Sciatic nerve (tissue), 2 donors: Measurements from ENCODE around the gene ASTL. TPM values are rescaled to one million over a fixed set of nuclear protein-coding genes. Genes with fewer than 3 reads are reported as not detected.

Experiments
- ATAC-seq: fragments of 200-7000 bp; cut with Tn5 transposase; one replicate; pipeline ENCODE4 v1.9.1; 2020; ENCODE audit warnings: mild to moderate bottlenecking, moderate library complexity
- DNase-seq: peaks from one replicate; pipeline ENCODE4 v3.0.0-alpha.2; 2020; ENCODE audit warnings: low spot score
- intact Hi-C: fragments of 100-400 bp; cut with DNase I; formaldehyde crosslinking; loops from one replicate; pipeline ENCODE4 v1.14.2; 2022
- total RNA-seq: library from RNA; stranded (reverse); fragmentation: NEBNext Ultra II Directional; extraction: Animal tissue kit (Norgen Biotek cat#: 25700); gene quantifications from one replicate; pipeline ENCODE4 v1.2.1, GENCODE V29; 2021
- donor health status: DM: no; HTN: no; CAD: no.
- donor health status: DM: no; HTN: no; CAD: no.

Gene ASTL
- total RNA-seq, 1 donor from 2014 or later, result 0.31 TPM

DNA sequence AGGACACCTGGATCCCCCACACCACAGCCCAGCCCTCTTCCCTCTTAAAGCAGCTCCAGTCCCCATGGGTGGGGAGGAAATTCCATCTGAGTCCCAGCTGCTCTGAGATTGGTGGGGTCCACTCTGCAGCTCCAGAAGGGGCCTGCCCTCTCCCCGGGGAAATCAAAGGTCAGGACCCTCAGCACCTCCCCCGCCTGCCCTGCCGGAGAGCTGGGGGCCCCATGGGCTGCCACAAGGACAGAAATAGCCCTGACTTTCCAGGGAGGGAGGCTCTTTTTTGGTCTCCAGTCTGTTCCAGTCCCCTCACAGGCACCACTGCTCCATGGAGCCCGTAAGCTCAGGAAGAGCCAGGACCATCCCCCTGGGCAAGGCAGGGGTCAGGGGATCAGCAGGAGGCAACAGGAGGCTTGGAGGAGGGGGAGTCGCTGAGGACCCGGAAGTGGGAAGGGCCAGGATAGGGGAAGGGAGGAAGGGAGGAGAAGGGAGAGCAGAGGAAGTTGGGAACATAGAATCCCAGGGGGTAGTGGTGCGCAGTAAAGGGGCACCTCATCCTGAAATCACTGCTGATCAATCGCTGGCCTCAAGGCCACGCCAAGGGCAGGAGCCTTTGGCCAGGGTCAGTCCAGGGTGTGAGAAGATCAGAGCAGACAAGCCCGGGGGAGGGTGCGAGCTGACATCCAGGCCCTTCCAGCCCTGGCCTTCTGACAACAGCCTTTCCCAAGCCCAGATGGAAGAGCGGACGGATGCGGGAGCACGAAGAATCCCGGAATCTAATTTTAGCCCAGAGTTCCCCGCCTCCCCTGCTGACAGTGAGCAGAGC lies 29.6 kb downstream of the ASTL start:
- intact Hi-C loops, result no loop called here
- ATAC-seq (peak; percentile 63), DNase-seq (no peak)

DNA sequence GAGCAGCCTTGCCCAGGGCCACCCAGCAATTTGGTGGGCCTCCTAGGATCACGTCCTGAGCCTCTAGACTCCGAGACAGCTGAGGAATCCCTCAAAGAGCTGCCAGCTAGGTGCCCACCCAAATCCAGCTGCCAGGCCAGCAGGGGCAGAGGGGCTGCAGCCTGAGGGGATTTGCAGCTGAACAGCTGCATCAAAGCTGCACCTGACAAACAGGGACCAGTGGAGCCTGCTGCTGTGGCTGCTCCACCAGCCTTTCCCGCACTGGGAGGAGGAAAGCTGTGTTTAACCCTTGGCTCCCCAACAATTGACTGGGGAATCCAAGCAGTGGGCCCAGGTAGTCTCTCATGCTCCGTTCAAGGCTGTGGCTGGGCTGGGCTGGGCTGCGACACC lies 30.2 kb downstream of the ASTL start:
- DNase-seq (no peak), ATAC-seq (no peak)
- intact Hi-C loops, result no loop called here

DNA sequence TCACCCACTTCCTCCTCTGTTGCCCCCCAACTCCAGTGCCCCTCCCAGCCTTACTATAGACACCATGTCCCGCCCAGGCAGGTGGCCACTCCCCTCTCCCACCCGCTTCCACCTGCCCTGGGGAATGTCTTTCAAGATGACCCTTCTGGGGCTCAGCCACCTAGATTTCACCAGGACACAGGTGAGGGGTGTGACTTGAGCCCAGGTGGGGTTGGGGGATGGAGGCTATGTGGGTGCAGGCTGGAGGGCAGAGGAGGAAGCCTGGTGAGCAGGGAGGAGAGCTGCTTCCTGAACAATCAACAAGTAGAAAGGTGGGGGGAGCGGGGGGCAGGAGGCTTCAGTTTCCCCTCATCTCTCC lies 30.6 kb downstream of the ASTL start:
- intact Hi-C loops, result no loop called here
- ATAC-seq (no peak), DNase-seq (no peak)

DNA sequence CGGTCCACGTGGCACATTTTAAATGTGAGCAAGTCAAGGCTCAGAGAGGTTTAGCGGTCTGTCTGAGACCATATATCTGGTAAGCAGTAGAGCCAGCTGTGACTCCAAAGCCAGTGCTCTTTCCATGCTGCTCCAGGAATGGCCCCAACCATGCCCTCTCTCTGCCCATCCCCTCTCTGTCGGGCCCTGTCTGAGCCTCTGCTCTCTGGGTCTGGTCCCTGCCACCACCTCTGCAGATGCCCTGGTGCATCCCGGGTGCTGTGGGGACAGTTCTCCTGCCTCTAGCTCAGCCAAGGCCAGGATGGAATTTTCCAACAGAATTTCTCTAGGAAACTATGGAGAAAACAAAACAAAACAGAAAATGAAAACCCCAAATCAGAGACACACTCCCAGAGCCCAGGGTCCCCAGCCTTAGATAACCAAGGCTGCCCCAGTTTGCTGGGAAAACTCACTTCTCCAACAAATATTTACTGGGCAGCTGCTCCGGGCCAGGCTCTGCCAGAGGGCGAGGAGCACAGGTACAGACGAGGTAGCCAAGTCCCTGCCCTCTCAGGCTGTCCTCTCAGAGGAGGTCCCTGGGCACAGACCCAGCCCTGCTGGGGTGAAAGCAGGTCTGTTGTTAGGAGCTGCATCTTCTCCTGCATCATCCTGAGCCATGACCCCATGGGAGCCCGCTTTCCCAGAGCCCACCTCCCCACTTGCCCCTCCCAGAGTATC lies 31.2 kb downstream of the ASTL start:
- intact Hi-C loops, result no loop called here
- DNase-seq (no peak), ATAC-seq (no peak)

DNA sequence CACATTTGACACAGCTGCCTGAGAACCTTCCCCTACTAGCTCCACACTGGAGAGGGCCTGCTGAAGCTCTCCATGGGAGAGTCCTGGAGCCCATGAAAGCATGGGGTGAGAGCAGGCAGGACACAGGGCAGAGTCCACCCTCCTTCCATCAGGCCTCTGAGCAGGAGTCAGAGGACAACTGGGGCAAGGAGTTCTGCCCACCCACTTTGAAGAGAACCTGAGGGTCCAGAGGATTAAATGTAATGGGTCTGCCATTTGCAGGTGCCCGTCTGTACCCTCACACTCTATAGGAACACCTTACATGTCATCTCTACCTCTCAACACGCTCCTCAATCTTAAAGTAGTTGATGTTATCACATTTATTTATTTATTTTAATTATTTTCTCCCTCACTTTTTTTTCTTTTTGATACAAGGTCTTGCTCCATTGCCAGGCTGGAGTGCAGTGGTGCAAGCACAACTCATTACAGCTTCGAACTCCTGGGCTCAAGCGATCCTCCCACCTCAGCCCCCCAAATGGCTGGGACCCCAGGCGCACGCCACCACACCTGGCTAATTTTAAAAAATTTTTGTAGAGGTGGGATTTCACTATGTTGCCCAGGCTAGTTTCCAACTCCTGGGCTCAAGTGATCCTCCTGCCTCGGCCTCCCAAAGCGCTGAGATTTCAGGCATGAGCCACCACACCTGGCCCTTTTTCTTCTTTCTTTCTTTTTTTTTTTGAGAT lies 32.1 kb downstream of the ASTL start:
- intact Hi-C loops, result no loop called here
- ATAC-seq, result no peak
- DNase-seq, result no peak

DNA sequence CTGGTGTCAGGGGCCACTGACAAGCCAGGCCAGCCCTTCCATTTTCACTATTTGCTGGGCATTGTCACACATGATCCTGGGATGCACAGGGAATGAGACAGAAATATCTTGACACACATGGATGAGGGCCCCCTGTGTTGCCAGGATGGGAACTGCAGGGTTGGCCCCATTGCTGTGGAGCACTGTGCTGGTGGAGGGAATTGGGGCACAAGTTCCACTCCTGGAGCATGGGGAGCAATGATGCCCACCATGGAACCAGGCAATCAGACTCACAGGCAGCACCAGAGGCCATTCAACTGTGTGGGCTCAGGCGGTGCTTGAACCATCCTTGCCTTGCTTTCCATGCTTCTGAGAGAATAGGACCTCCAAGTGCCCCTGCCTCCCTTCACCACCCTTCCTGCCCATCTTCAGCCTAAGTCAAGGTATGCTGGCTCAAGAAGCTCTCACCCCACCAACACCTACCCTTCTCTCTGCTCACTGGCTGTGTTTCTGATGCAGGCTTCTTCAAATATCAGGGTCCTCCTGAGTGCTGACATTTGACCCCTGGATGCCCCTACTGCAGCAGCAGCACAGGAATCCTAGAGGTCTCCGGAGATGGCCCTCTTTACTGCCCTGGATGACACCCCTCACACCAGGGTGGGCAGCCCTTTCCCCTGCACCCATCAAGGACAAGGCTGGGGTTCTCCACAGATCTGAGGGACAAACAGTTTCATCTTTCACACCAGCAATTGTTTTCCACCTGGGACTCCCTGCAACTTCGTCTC lies 33.0 kb downstream of the ASTL start:
- intact Hi-C loops, result no loop called here
- DNase-seq (peak; percentile 37), ATAC-seq (no peak)

DNA sequence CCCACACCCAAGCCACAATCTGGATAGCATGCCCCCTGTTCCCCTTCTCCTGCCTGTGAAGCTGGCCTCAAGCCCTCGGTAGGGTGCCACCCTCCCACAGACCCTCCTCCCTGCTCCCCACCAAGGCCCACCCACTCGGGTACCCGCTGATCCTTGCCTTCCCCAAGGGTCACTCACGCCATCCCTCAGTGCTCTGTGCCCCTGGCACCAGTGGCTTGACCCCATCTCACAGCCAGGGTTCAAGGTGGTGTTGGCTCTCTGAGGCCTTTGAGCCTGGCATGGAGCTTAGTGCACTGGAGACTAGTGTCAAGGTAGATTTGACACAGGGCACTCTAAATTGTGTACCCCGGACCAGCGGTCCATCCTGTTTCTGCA lies 33.8 kb downstream of the ASTL start:
- DNase-seq (peak; percentile 44), ATAC-seq (no peak)
- intact Hi-C loops, result no loop called here

DNA sequence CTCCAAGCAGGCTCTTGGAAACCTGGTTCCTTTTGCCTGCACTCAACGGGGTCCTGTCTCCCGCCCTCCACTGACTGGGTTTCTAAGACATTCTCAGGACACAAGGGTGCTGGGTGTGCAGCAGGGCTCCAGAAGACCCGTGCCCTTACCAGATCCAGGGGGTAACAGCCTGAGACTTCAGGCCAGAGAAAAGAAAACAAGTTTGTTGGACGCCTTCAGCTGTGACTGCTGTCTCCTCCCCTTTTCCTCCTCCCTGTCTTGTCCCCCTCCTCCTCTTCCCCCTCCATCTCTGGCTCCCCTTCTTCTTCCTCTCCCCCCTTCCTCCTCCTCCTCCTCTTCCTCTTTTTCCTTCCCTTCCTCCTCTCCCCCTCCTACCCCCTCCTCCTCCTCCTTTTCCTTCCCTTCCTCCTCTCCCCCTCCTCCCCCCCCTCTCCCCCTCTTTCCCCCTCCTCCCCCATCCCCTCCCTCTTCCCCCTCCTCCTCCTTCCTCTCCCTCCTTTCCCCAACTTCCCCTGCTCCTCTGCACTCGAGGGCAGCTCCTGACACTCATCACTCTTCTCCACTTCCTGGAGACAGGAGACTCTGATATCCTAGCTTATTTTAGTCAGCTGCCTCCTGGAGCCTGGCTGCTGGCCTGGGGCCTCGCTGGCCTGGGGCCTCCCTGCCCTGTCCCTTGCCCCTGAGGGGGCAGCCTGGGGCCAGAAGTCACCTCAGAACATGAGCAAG lies 34.4 kb downstream of the ASTL start:
- ATAC-seq (no peak), DNase-seq (peak; percentile 25)
- intact Hi-C loops, result no loop called here

DNA sequence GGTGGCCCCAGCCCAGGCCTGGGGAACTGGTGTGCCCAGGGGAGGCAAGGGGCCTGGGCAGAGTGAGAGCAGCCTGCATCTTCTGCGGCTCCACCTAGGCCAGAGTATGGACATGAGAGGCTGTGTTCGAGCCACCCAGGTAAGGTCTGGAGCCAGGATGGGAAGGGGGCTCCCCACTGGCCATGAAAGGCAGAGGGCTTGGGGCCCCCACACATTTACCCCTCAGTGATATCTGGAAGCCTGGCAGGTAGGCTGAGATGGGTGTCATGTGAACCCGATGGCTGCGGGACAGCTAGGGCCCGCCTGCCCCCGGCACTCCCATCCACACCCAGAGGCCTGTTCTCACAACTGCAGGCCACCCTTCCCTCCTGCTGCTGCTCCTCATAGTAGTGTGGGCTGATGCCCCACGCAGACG lies 35.1 kb downstream of the ASTL start:
- ATAC-seq (no peak), DNase-seq (peak; percentile 19)
- intact Hi-C loops, result no loop called here

DNA sequence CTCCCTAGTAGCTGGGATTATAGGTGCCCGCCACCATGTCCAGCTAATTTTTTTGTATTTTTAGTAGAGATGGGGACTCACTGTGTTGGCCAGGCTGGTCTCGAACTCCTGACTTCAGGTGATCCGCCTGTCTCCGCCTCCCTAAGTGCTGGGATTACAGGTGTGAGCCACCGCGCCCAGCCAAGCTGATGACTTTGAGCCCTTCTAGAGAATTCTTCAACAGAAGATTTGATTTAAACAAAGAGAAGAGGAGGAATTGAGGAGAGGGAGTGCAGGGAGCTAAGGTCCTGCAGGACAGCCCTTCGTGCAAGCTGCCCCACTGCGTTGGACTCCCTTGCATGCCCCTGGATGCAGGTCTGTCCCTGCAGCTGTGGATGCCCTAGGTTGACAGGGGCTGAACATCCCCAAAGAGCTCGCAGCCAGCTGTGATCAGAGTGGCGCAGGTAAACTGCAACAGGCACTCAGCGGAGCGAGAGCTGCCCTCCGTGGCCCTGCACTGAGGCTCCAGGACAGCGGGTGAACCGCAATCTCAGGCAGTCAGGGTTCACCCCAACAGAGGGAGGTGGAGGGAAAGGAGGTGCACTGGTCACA lies 35.6 kb downstream of the ASTL start:
- ATAC-seq, result no peak
- peak; percentile 33 for DNase-seq
- intact Hi-C loops, result no loop called here

DNA sequence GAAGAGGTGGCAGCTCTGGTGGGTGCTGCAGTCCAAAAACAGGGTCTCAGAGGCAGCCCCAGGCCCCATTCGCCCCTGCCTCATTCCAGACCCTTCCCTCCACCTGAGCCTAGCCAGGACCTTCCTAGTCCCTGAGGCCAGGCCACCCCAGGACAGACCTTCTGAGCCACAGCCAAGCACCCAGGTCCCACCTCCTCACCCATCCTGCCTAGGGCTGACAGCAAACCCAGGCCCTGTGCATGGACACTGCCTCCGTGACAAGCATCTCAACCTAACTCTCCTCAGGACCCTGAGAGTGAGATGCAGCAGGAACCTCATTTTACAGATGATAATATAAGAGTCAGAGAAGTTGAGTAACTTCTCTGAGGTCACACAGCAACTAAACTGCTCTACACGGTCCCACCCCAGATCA lies 37.4 kb downstream of the ASTL start:
- no peak for ATAC-seq
- DNase-seq, result peak; percentile 27
- intact Hi-C loops, result no loop called here

DNA sequence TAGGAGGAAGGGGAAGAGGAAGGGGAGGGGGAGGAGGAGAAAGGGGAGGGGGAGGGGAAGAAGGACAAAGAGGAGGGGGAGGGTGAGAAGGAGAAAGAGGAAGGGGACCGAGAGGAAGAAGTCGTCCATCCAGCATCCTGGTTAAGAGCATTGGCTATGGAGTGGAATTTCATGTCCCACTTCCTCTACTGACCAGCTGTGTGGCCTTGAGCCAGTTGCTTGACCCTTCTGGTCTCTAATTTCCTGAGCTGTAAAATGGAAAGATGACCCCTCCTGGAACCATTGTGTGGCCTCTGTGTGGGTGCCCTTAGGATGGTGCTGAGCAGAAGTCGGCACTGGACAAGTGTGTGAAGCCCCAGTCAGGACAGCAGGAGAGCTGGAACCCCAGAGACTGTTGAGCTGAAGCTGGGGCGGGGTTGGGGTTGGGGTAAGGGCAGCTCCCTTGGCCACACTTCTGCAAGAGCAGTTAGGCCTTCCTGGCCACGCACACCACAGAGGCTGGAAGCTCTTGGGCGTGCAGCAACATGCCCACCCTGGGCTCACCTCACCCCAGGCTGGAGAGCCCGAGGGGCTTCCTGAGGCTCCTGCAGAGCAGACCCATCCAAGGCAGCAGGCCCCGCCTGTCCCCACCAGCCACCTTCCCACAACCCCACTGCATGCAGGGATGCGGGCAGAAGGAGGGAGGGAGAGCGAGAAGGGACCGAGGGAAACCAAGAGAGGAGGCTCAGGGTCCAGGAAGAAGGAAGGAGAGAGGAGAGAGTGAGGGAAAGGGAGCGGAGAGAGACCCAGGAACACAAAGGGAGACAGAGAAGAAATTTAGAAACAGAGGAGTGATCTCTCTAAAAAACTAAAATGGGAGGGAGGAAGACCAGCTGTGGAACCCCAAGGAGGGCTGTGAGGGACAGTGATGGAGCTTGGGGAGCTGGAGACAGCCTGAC lies 38.2 kb downstream of the ASTL start:
- DNase-seq, result peak; percentile 36
- no peak for ATAC-seq
- intact Hi-C loops, result no loop called here

DNA sequence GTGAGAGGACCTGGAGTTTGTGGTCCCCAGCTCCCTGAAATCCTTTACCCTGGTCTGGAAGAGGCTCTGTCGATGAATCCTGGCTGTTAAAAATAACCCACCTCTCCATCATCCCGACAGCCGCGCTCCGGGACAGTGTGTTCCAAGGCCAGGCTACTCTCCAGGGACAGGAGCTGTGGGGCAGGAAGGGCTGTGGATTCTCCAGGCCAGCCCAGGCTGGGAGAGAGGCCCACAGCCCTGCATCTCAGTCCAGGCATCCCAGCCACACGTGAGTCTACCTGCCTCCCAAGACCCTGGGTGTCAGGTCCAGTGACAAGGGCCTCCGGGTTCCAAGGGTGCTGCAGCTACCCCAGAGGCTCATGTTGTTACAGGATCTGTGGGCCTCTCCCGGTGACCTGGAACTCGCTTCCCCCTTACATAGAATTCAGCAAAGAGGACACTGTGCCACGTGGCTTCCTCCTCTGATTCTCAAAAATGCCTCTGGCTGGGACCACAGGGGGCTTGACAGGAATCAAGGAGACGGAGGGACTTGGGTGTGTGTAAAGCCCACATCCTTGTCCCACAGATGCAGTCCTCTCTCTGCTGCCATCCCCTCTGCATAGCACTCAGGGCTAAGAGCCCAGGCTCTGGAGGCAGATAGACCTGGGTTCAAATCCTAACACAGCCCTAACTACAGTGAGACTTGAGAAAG lies 39.3 kb downstream of the ASTL start:
- intact Hi-C loops, result no loop called here
- ATAC-seq (peak; percentile 58), DNase-seq (peak; percentile 38)

DNA sequence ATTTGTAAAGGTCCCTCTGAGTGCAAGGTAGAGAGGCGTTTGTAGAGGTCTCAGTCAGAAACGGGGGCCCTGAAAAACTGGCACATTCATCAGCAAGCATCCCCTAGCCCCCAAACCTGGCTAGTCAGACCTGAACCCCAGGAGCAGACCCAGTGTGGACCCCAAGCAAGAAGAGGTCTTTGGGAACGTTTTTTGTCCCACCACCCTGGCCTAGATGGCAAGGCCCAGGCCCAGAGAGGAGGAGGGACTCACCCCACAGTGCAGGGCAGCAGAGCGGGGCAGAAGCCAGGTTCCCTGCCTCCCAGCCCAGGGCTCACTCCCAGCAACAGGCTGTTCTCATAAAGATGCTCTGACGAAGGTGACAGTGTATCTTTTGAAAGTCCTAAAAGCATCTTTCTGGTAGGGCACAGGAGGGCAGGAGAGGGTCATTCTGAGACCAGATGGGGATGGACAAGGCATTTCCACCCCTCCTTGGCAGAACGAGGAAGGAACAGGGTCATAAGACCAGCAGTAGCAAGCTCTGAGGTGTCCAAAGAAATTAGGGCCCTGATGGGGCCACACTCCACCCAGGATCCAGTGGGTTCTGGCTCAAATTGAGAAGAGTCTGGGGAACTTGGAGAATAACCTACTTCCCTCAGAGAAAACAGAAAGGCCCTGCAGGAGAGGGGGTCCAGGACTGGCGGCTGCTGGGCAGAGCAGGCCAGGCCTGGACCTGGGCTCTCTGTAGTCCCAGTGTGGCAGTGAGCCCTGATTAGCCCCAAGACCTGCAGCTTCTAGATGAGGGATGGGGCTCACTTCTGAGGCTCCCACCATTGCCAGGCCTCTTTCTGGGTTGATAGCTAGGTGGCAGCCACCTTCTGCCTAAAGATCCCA lies 40.1 kb downstream of the ASTL start:
- DNase-seq (peak; percentile 31), ATAC-seq (no peak)
- intact Hi-C loops, result no loop called here

DNA sequence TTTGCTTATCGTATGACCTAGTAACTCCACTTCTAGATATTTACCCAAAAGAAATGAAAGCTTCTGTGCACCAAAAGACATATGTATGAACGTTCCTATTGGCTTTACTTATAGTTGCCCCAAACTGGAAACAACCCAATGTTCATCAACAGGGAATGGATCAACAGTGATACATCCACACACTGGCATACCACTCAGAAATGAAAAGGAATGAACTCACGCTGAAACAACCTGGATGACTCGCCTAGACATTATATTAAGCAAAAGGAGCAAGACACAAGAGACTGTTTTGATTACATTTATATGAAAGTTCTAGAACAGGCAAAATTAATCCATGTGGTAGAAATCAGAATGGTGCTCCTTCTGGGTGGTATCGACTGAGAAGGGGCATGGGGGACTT lies 40.9 kb downstream of the ASTL start:
- no peak for ATAC-seq
- no peak for DNase-seq
- intact Hi-C loops, result no loop called here

DNA sequence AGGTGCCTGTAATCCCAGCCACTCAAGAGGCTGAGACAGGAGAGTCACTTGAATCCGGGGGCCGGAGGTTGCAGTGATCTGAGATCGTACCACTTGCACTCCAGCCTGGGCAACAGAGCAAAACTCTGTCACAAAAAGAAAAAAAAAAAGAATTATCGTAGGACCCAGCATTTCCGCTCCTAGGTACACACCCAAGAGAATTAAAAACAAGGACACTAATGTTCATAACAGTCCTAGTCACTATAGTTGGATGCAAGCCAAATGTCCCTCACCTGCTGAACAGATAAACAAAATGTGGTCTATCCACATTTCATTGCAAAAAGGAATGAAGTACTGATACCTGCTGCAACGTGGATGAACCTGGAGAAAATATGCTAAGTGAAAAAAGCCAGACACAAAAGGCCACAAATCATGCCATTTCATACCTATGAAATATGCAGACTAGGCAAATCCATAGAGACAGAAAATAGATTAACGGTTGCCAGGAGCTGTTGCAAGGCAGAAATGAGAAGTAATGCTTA lies 43.1 kb downstream of the ASTL start:
- intact Hi-C loops, result no loop called here
- DNase-seq (no peak), ATAC-seq (no peak)
